ENCODE measurements around the gene SORD.
"Not testable (repeated sequence)": the region's sequence is repeated elsewhere in the genome, so short reads cannot be mapped to it uniquely, and the experiment has no call there.

SORD gene

DNA sequence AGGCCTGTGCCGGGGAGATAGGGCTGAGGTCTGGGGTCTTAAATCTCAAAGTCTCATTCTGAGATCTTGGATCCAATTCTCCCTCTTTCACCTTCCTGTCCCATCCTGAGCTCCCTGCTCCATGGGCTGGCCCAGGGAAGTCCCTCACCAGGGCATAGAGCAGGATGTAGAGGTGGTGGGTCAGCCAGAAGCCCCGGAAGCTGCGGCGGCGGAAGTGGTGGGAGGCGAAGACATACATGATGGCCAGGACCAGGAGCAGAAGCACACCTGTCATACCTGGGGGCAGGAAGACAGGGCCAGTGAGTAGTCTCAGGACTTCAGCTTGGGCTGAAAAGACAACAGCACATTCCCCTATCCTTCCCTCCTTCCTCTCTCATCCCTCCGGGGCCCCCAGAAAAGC, 74.5 kb downstream of the SORD start:
- DNase-seq (ENCODE audit: low spot score) = no peak

DNA sequence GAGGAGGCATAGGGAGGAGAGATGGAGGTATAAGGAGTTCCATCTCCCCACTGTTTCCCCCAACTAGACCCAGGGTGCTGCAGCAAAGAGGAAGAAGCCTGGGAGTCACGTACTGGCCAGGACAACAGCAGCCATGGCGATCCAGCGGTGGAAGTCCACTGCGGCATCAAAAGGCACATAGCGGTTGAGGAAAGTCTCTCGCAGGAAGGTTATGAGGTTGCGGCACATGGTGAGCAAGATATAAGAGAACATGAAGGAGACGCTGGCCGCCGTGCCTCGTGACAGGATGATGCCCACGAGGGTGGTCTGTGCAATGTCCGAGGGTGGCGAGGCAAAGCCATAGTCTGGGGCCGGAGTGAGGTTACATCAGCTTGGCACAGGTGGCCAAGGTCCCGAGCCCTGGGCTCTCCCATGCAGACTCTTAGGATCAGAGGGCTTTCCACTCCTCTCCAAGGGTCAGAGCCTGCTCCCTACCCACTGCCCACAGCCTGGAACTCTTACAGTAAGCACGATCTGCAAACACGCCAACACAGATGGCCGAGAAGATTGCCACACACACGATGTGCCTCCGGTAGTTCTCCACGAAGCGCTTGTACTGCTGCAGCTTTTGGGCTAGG, 76.7 kb downstream of the SORD start:
- no peak for DNase-seq (ENCODE audit: low spot score)

DNA sequence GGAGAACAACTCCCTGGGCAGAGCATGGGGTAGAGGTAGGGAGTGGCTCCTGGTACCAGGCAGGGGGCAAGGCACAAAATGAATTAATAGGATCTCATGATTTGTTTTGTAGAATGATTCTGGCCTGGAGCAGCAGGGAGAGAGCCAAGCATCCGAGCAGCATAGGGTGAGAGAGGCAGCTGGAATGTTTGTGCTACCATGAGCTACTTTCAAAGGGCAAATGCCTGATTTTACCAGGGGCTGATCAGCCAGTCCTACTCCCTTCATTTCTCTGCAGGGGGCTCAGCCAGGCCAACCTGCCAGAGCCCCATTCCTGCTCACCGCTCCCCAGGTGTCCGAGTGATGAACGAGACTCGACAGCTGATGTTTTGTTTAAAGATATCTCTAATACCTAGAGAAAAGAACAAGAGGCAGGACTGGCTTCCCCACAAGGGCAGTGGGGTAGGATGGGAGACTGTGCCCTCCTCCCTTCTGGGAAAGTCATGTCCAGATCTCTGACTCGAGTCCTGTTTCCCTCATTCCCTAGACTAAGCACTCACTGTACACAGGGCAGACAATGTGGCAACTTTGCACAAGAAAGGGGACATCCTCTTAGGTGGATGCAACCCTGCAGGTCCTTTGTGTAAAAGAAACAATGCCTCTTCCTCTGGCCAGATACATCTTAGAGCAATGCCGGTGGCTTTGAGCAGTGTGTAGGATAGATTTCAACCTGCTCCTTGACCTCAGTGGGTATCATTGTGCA, 78.1 kb downstream of the SORD start:
- no peak for DNase-seq (ENCODE audit: low spot score)

DNA sequence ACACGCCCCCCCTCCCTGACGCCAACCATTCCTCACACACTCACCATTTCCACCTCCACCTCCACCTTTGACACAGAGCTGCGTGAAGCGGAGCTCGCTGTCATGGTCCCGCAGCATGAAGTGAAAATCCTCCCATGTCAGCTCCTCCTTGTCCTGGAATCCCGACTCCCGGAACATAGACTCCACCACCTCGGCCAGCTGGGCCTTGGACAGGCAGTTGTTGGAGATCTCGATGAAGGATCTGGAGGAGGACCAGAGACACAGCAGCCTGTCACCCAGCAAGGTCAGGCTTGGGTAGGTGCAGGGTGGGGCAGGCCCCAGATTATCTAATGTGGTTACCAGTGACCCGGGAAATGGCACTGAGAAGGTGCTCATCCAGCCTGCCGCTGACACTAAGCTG, 78.8 kb downstream of the SORD start:
- DNase-seq (ENCODE audit: low spot score) = no peak

DNA sequence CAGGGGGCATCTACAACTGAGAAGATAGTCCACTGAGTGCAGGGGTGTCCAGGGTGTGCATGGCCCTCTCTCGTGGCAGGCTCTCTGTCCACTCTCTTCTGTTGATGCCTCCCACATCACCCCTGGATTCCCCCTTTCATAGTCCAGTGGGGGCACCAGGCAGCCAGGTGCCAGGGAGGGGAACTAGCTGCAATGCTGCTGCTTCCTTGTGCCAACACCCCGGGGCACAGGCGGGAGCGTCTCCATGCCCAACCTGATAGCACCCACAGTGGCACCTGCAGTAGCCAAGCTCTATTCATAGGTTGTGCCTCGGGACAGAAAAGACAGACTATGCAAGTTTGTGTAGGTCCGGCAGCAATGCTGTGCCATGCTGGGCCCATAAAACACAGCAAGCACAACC, 79.2 kb downstream of the SORD start:
- DNase-seq (ENCODE audit: low spot score) = no peak

DNA sequence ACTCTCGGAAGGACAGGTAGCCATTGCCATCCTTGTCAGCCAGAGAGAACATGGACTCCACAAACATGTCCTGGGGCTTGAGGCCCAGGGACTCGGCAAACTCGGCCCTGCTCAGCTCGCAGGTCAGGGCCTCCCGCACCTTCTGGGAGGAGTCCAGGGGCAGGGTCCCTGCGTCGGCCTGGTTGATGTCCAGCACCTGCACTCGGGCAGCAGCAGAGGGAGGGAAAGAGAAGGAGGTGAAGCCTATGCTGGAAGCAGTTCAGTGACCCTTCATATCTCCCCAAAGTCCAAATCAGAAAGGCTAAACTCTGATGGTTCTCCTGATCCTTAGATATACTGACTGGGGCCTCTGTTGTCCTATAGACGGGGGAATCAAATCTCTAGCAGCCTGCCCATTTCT, 81.2 kb downstream of the SORD start:
- not testable (repeated sequence) for DNase-seq (ENCODE audit: low spot score)

DNA sequence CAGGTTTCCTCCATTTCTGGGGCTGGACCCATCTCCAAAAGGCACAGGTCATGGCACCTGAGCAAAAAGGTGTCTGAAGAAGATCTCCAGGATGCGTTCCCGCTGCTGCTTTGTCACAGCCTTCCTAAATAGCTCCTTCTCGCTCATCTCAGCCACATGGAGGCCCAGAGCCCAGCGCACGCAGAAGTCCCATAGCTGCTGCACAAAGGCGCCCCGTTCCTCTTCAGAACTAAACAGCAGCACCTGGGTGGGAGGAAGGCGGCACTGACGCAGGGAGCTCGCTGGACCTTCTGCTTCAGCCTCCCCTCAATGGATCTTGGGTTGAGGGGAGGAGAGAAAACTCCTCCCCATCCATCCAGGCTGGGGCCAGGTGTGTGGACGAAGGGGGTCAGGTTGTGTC, 82.6 kb downstream of the SORD start:
- DNase-seq (ENCODE audit: low spot score) = no peak

DNA sequence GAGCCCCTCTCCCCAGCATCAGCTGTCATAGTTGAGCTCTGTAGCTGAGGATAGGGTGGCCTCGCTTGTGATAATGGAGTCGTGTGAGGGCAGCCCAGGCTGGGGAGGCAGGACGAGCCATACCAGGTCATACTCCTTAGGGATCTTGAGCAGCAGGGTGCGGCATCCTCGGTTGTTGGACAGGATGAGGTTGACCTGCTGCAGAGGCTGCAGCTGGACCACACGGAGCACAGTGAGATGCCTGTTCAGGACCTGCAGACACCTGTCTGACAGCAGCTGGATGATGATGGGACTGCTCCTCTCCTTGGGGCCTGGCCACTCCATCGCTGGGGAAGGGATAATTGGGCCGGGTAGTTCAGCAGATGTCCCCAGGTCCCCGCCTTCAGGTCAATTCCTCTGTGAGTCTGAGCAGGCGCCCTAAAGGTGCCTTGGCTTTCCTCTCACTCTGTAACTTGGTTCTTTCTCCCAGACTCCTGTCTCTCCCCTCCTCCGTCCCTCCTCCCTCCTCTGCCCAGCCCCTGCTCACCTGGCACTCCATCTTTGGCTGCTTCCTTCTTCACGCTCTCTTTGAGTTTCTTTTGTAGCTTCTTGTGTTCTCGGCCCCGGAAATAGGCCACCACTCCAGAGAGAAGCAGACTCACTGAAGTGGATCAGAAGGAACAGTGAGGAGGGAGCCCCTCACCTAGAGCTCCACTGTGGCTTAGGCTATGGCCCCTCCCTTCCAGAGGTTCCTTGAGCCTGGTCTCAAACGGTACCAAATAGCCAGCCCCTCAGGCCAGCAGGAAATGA, 83.2 kb downstream of the SORD start:
- DNase-seq (ENCODE audit: low spot score) = no peak

DNA sequence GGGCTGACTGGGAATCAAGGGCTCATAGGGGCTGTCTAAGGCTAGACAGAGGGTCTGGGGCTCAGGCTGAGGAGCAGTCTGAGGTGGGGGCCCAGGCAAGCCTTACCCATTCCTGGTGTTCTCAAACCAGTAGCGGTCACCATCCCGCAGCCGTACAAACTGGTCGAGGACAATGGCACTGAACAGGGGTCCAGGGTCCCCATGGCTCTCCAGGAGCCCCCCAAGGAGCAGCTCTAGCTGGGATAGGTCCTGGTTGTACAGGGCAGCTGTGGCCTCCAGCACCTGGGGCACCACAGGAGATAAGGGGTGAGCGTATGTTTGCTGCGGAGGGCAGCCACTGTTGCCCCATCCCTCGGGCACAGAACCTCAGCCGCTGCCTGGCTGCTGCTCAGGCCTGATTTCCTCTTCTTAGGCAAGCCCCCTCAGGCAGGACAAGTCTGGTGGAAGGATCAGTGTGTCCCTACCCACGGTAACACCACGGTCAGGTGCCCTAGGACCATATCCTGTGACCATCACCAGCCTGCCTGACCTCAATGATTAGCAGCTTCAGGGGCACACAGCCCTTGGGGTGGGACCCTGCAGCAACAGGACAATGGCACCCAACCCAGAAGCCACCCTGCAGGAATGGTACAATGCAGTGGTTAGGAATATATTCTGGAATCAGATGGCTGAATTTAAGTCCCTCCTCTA, 85.1 kb downstream of the SORD start:
- no peak for DNase-seq (ENCODE audit: low spot score)

DNA sequence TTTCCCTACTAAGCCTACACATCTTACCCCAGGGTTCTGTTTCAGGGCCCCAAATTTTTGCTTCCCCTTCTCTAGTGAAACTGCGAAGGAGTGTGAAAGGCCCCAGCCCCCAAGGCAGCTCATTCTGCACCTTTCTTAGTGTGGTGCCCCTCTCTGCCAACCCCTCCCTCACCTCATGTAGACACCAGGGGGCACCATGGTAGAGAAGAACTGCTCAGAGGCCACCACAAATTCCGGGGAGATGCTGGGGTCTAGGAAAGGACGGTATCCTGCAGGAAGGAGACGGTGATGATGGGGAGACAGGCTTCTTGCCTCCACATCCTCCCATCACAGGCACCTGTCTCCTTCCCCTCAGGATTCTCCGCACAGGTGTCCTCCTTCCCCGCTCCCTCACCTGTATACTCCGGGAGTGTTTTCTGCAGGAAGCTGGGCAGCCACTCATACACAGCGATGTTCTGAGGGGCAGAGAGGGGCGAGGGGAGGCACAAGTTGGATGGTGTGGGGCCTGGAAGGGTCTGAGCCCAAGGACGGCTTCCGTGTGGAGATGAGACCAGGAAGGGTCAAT, 87.3 kb downstream of the SORD start:
- DNase-seq (ENCODE audit: low spot score) = no peak

DNA sequence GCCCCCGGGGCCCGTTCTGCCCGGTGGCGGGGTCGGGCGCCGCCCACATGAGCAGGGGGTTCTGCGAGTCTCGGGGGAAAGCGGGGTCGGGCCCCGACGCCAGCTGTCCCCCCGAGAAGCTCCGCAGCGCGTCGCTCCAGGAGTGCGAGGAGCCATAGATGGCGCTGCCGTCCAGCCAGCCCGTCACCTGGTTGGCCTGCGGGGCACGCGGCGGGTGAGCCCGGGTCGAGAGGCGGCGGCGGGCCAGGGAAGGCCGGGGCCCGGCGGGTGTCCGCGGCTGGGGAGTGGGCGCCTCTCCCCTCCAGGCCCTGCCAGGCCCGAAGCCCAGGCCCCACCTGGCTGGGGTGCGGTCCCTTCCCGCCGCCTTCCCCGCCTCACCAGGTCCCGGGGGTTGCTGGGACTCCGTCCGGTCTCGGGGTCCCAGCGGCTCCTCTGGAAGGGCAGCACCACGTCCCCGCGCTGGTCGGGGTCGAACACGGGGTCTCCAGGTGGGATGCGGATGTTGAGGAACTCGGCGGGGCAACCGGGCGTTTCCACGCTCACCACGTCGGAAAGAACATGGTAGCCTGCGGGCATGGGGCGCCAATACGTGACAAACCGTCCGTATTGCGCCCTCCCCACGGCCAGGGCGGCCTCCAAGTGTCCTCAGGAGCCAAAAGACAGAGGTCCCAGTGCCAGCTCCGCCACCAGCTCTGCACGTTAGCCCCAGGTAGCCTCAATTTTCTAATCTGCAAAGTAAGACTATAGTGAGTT, 88.6 kb downstream of the SORD start:
- no peak for DNase-seq (ENCODE audit: low spot score)

DNA sequence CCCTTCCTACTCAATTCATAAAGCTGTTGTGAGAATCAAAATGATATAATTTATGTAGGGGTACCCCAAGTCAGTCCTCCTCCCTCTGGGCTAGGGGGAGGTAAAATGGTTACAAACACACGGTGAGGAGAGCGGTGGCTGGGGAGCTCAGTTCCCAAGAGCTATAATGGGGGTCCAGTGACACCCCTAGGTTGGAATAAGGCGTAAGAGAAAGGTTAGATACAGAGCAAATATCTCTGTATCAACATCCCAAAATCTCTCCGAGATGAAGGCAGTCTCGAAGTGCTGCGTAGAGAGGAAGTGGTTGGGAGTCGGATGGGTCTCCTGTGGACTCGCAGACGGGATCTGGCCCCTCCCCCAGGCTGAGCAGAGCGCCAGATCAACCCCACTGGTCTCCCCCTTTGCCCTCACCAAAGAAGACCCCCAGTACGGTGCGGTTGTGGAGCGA, 89.2 kb downstream of the SORD start:
- DNase-seq (ENCODE audit: low spot score) = no peak

DNA sequence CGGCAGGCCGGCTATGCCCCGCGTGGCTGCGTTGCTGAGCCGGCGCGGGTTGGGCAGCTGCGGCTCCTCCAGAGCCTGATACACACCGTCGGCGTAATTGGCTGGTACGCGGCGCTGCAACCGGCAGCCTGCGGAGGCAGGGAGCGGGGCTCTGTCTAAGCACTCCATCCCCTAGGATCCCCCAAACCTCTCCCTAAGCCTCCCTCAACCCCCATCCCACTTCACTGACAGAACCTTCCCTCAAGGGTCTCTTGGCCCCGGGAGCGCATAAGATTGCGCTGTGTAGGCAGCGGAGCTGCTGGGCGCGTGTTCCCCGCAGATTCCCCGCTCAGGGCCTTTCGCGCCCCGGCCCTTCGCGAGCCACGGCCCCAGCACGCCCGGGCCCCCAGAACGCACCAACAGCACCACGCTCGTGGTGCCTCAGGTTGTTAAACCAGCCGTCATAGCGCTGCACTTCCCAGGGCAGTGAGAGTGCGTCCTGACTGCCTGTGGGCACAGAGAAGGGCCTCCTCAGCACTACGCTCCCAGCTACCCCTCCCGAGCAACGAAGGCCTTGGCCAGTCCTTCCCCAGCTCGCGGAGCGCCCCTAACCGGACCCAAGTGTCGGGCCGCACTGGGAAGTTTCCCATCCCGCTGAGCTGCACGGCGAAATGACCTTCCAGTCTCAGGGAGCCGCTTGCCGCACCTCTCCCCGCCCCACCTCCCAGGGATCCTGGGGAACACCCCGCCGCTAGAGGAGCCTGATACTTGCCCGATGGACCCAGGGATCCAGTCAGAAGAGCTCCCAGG, 89.8 kb downstream of the SORD start:
- no peak for DNase-seq (ENCODE audit: low spot score)

DNA sequence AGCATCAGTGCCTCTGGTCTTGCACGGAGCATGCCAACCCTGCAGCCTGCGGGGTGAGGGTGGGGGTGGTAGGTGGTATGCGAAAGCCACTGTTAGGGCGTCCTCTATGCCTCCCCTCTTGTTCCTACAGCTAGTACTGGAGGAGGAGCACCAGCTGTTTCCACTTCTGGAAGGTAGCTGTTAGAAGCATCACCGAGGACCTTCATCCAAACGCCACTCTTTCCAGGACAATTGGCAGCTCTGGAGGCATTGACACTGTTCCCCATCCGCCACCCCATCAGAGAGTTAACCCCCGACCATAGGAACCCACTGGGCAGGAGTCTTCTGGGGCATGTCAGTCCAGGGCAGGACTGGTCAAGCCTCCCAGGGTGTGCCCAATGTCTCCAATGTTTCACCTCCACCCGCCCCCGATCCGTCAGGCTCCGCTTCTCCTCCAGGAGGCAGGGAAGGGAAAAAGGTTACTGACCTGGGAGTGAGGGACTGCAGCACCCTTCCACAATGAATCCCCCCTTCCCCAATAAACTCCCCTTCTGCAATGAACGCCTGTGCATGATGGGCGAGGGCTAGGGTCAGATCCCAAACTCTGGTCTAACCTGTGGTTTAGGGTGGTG, 90.5 kb downstream of the SORD start:
- DNase-seq (ENCODE audit: low spot score) = no peak

DNA sequence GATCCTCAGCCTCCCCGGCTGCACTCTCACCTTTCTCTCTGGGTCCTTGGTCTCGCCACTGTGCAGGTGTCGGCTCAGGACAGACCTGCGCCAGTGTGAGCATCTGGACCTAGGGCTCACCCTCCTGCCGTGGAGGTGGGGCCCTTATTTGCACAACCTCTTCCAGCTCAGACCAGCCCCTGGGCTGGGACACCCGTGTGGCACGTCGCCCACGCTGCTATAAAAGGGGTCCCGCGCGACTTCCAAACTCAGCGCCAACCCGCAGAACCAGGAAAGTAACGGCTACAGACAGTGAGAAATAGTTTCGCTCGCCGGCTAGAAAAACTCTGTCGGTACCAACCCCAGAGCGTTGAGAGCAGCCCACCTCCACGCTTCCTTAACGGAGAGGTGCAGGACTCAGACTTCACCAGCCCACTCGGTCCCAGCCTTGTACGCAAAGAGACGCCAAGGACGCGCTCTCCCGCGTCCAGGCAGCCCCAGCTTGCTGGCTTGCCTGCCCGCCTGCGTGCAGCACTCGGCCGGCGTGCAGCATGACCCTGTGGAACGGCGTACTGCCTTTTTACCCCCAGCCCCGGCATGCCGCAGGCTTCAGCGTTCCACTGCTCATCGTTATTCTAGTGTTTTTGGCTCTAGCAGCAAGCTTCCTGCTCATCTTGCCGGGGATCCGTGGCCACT, 91.2 kb downstream of the SORD start, which contains the start of the genes DUOX2 and DUOXA2:
TSS of gene DUOX2 (minus strand) at position 97 of the 675 bp plus-strand sequence. CDS start 761 bp downstream, outside the sequence.
TSS of gene DUOXA2 (plus strand) at position 251 of the 675 bp plus-strand sequence. CDS start at position 531, 280 bp downstream.
- no peak for DNase-seq (ENCODE audit: low spot score)

DNA sequence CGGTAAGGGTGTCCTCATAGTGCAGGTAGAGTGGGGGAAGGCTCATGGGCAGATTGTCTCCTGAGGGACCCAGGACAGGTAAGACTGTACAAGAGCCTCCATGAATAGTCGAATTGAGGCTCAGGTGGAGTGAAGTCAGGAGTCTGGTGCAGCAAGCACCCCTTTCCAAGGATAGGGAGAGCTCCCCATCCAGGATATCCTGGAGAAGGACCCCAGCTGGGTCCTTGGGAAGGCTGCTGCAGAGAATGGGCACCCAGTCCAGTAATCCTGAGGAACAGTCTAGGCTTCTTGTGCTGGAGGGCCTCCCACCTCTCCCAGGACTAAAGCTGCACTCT, 91.7 kb downstream of the SORD start:
- DNase-seq (ENCODE audit: low spot score) = no peak

DNA sequence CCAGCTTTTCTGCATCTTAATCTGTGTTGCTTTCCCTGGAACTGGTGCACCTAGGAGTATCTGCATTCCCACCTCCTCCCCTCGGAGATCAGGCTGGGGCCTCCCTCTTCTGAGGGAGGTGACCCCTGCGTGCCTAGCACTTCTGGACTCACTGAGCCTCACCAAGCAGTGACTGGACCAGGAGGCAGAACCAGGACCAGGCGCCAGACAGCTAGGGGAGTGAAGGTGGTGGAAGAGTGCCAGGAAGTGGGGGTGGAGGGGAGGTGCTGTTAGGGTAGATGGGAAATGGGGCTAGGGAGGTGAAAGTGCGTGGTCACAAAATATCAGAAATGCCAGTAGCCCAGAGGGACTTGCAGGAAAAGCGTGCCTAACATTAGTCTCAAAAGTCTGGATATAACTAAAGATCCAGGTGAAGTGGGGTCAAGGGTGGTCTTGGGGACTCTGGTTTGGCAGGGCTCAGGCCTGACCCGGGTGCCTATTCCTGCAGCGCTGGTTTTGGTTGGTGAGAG, 92.4 kb downstream of the SORD start:
- DNase-seq (ENCODE audit: low spot score) = no peak

DNA sequence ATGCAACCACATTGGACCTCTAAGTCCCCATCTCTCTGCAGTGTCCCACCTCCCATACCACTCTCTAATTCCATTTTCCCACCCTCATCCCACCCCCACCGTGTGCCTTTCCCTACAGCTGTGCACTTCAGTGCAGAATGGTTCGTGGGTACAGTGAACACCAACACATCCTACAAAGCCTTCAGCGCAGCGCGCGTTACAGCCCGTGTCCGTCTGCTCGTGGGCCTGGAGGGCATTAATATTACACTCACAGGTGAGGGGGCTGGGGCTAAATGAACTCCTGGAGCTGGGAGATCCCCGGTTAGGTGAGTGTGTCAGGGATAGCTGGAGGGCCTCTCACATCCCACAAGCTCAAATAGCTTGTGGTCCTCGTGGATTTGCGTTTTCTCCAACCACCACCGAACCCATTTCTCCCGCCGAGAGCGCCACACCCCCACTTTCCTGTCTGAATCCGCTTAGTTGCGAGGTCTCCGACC, 93.0 kb downstream of the SORD start:
- no peak for DNase-seq (ENCODE audit: low spot score)

All from HuH-7.5 (cell line).